GM12874 (cell line): Measurements from ENCODE around the gene ANKRD40.

Experiments used
- CTCF ChIP-seq: IDR thresholded peaks from 2 replicates; pipeline ENCODE4 v1.5.1; 2011; ENCODE audit warnings: low read depth, mild to moderate bottlenecking, control low read depth, low read length, moderate library complexity; ENCODE audit not compliant: insufficient read depth

The ANKRD40 gene

GRCh38 chr17:50667259-50668024 lies 40.3 kb downstream of the ANKRD40 start:
- TF ChIP-seq CTCF, result no peak

- TF ChIP-seq CTCF, result no peak
These were observed 41.4 kb downstream of the ANKRD40 start for GRCh38 chr17:50666316-50666715.

- TF ChIP-seq CTCF, result no peak
These were observed 41.9 kb downstream of the ANKRD40 start for GRCh38 chr17:50665838-50666237.

GRCh38 chr17:50664788-50665458 lies 42.8 kb downstream of the ANKRD40 start:
- no peak for TF ChIP-seq CTCF

GRCh38 chr17:50663812-50664374 lies 43.8 kb downstream of the ANKRD40 start:
- no peak for TF ChIP-seq CTCF

- no peak for TF ChIP-seq CTCF
These were observed 45.0 kb downstream of the ANKRD40 start for GRCh38 chr17:50662632-50663225.

- no peak for TF ChIP-seq CTCF
These were observed 45.8 kb downstream of the ANKRD40 start for GRCh38 chr17:50661795-50662391.
